Activated CD4-positive, alpha-beta T cell treated with anti-CD3 and anti-CD28 coated beads, Interleukin-10, Interleukin-2, amounts not matched to agents 100 ng/mL and 50 ng/mL, durations not matched to agents 16 hours and 8 hours (primary cell): Measurements from ENCODE around the gene SPATA20.

ENCODE experiments used
- DNase-seq: peaks from one replicate; pipeline ENCODE4 v3.0.0-alpha.2; 2020

Gene SPATA20

GRCh38 chr17:50560185-50560824 is 13.3 kb downstream of the SPATA20 start, which contains the start of gene CACNA1G:
Gene CACNA1G (plus strand): TSS chr17:50560715. CDS start chr17:50561460, 745 bp downstream.
- peak; percentile 88 for DNase-seq

GRCh38 chr17:50560931-50561745 is 14.2 kb downstream of the SPATA20 start:
- DNase-seq = no peak

GRCh38 chr17:50561746-50562141 is 14.8 kb downstream of the SPATA20 start:
- no peak for DNase-seq

GRCh38 chr17:50562242-50563091 is 15.5 kb downstream of the SPATA20 start:
- no peak for DNase-seq

GRCh38 chr17:50563092-50563511 is 16.1 kb downstream of the SPATA20 start:
- no peak for DNase-seq

GRCh38 chr17:50564916-50565315 is 17.9 kb downstream of the SPATA20 start:
- DNase-seq = no peak

GRCh38 chr17:50565402-50566350 is 18.7 kb downstream of the SPATA20 start:
- no peak for DNase-seq

- no peak for DNase-seq
These were observed 19.9 kb downstream of the SPATA20 start for GRCh38 chr17:50566886-50567285.

GRCh38 chr17:50568659-50569058 is 21.7 kb downstream of the SPATA20 start:
- no peak for DNase-seq

GRCh38 chr17:50569592-50569991 is 22.6 kb downstream of the SPATA20 start:
- no peak for DNase-seq

- DNase-seq = no peak
These were observed 23.1 kb downstream of the SPATA20 start for GRCh38 chr17:50570032-50570431.

GRCh38 chr17:50570528-50570927 is 23.6 kb downstream of the SPATA20 start:
- no peak for DNase-seq

GRCh38 chr17:50571681-50572080 is 24.7 kb downstream of the SPATA20 start:
- no peak for DNase-seq

- no peak for DNase-seq
These were observed 25.6 kb downstream of the SPATA20 start for GRCh38 chr17:50572541-50572940.

GRCh38 chr17:50573866-50574611 is 27.1 kb downstream of the SPATA20 start:
- no peak for DNase-seq

- no peak for DNase-seq
These were observed 28.7 kb downstream of the SPATA20 start for GRCh38 chr17:50575581-50576210.

- no peak for DNase-seq
These were observed 29.9 kb downstream of the SPATA20 start for GRCh38 chr17:50576864-50577263.

GRCh38 chr17:50577451-50577954 is 30.5 kb downstream of the SPATA20 start:
- no peak for DNase-seq

- no peak for DNase-seq
These were observed 31.2 kb downstream of the SPATA20 start for GRCh38 chr17:50578173-50578572.

GRCh38 chr17:50579399-50579798 is 32.4 kb downstream of the SPATA20 start:
- no peak for DNase-seq

GRCh38 chr17:50580646-50581045 is 33.7 kb downstream of the SPATA20 start:
- DNase-seq = no peak
